Spinal cord (tissue), 10 donors: ENCODE measurements around the gene STIMATE. TPM values are rescaled to one million over a fixed set of nuclear protein-coding genes. Genes with fewer than 3 reads are reported as not detected.

Experiments used
- DNase-seq, 6 donors: peaks; one replicate each; pipeline versions ENCODE4 v3.0.0 to v3.0.0-alpha.2; 2013 to 2015; ENCODE audit warnings: low spot score in 6 of 6, low read depth in 4 of 6
- H3K27ac ChIP-seq: one replicate; pipeline ENCODE4 v1.5.1; 2013; ENCODE audit warnings: low read depth, low read length, control low read depth
- H3K27me3 ChIP-seq: one replicate; pipeline ENCODE4 v1.6.1; 2013; ENCODE audit warnings: low read length; ENCODE audit not compliant: control insufficient read depth, insufficient read depth
- H3K36me3 ChIP-seq: one replicate; pipeline ENCODE4 v1.6.1; 2013; ENCODE audit warnings: low read length; ENCODE audit not compliant: control insufficient read depth, insufficient read depth
- H3K4me1 ChIP-seq: one replicate; pipeline ENCODE4 v1.6.1; 2013; ENCODE audit warnings: low read length; ENCODE audit not compliant: control insufficient read depth, insufficient read depth
- H3K4me3 ChIP-seq: one replicate; pipeline ENCODE4 v1.5.1; 2013; ENCODE audit warnings: low read depth, low read length, control low read depth
- H3K9me3 ChIP-seq: one replicate; pipeline ENCODE4 v1.6.1; 2013; ENCODE audit warnings: low read length; ENCODE audit not compliant: control insufficient read depth, insufficient read depth
- WGBS: methylation state at CpG from one replicate; pipeline ENCODE4 v1.1.5; 2013; ENCODE audit warnings: missing lambda C conversion rate; ENCODE audit not compliant: insufficient coverage; 5-methylcytosine and 5-hydroxymethylcytosine counted together
- polyA plus RNA-seq, 2 donors: library from polyadenylated mRNA; unstranded; fragments of 120-200 nt; gene quantifications; one replicate each; pipeline ENCODE4 v1.2.1, GENCODE V29; 2013; ENCODE audit not compliant: insufficient read length in 2 of 2
- total RNA-seq, 2 donors: library from RNA; depleted of rRNA in 1 of 2; stranded (reverse); fragments of 120-200 nt in 1 of 2; fragments of >200 nt in 1 of 2; gene quantifications; one replicate each; pipeline versions ENCODE4 v1.2.3 to v1.2.4, GENCODE V29; 2013 to 2014
- donor health status: healthy.

STIMATE gene
- total and polyA plus RNA-seq, 4 donors = 16.3 to 65.6 (median 22.2) TPM

DNA sequence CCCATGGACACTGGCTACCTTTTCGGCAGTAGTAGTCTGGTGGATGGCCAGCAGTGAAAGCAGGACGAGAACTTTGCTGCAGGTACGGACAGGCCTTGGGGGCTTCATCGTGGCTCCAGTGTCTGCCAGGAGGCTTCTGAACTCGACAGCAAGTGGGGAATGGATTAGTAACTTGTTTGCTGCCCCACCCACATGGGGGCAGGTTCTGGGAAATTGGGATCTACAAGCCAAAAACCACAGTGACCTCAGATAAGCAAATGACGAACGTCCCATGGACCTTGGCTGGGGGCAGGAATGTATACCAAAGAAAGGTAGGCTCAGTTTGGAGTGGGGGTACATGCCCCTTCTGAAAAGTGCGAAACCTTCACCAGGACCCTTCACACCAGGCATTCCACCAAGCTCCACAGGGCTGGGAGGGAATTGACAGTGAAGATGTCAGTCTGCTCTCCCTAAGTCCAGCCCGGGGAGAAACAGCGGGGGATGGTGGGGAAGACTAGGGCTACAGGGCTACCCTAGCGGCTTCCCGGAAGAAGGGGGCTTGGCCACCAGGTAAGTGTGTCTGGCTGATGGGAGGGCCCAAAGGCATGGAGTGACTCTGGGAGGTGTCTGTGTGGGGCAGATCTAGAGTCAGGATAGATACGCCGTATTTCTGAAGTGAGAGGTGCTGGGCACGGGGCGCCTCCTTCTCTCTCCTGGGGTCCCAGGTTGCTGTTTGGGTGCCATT lies 66.7 kb downstream of the STIMATE start, which contains the start of gene ITIH4:
Gene ITIH4, minus strand, starts transcription at position 138 of the 724 bp plus-strand sequence. Its CDS starts 30 bp downstream, at position 108.
- Histone ChIP-seq H3K36me3 (peaks cover 56% of the 10 kb centered on the region), H3K27ac (no peak within 1 kb of the TSS), H3K9me3 (no peaks in the 10 kb centered on the region), H3K4me3 (no peak within 1 kb of the TSS), H3K4me1 (peaks cover 25% of the 10 kb centered on the region), H3K27me3 (no peaks in the 10 kb centered on the region)
- DNase-seq = no peak
- WGBS = 83% methylated on average over 15 of the region's 16 CpGs

DNA sequence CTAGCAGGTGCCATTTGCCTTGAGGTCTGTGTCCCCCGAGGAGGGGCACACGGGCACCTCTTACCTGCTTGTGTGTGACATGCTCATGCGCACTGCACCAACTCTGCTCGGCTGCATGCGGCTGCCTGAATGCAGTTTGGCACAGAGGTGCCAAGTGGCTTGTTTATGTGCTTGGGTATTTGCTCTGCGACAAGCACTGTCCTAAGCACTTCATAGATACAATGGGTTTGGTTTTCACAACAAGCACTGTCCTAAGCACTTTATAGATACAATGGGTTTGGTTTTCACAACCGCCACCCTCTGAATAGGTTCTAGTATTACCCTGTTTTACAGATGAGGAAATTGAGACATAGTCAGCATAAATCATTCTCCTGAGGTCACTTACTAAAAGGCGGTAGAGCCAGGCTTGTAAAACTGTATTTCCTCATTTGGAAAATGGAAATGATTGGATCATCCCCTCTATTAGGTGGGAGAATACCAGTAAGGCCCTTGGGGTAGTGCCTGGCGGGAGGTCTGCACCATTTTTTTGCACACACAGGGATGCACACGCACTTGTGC lies 67.4 kb downstream of the STIMATE start:
- H3K4me1 ChIP-seq = peaks cover 22% of the 10 kb centered on the region
- no peaks in the 10 kb centered on the region for H3K9me3 ChIP-seq
- 94% methylated on average over 4 of the region's 10 CpGs for WGBS
- H3K27ac ChIP-seq = no peak overlapping the region
- no peak for DNase-seq
- no peak overlapping the region for H3K4me3 ChIP-seq
- no peaks in the 10 kb centered on the region for H3K27me3 ChIP-seq
- H3K36me3 ChIP-seq = peaks cover 49% of the 10 kb centered on the region

- 86% methylated on average over 3 of the region's 3 CpGs for WGBS
- Histone ChIP-seq H3K9me3 (no peaks in the 10 kb centered on the region), H3K4me1 (peaks cover 17% of the 10 kb centered on the region), H3K4me3 (no peak overlapping the region), H3K27ac (no peak overlapping the region), H3K27me3 (no peaks in the 10 kb centered on the region), H3K36me3 (peaks cover 47% of the 10 kb centered on the region)
- no peak for DNase-seq
These were observed 67.9 kb downstream of the STIMATE start for GRCh38 chr3:52829482-52829881.

- H3K4me1 ChIP-seq = peaks cover 15% of the 10 kb centered on the region
- H3K27ac ChIP-seq = no peak overlapping the region
- H3K27me3 ChIP-seq = no peaks in the 10 kb centered on the region
- no peak overlapping the region for H3K4me3 ChIP-seq
- peaks cover 49% of the 10 kb centered on the region for H3K36me3 ChIP-seq
- 77% methylated on average over 8 of the region's 10 CpGs for WGBS
- no peaks in the 10 kb centered on the region for H3K9me3 ChIP-seq
- no peak for DNase-seq
These were observed 69.4 kb downstream of the STIMATE start for GRCh38 chr3:52827866-52828376.

DNA sequence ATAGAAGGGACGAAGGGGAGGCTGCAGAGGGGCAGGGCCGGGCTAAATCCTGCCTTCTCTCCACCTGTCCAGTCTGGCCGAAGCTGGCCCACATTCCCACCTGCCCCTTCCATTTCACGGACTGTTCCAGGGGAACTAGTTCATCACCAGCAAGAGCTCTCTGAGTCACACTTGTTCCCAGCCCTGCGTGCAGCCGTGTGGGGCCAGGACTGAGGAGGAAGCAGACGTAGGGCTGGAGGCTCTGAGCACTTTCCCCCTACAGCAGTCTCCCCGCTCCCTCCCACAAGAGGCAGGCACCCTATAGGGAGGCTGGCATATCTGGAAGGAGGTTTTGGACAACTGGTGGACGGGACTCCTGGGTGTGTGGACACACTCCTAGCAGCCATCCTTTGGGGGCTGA lies 69.9 kb downstream of the STIMATE start:
- no peak for DNase-seq
- H3K27me3 ChIP-seq = no peaks in the 10 kb centered on the region
- no peaks in the 10 kb centered on the region for H3K9me3 ChIP-seq
- no peak overlapping the region for H3K27ac ChIP-seq
- no peak overlapping the region for H3K4me3 ChIP-seq
- peaks cover 13% of the 10 kb centered on the region for H3K4me1 ChIP-seq
- WGBS = 85% methylated on average over 5 of the region's 9 CpGs
- H3K36me3 ChIP-seq = peaks cover 52% of the 10 kb centered on the region

GRCh38 chr3:52824037-52824436 lies 73.3 kb downstream of the STIMATE start:
- H3K4me3 ChIP-seq = no peak overlapping the region
- peaks cover 3% of the 10 kb centered on the region for H3K4me1 ChIP-seq
- no peak for DNase-seq
- no peak overlapping the region for H3K27ac ChIP-seq
- 96% methylated on average over 9 of the region's 10 CpGs for WGBS
- H3K27me3 ChIP-seq = no peaks in the 10 kb centered on the region
- no peaks in the 10 kb centered on the region for H3K9me3 ChIP-seq
- H3K36me3 ChIP-seq = peaks cover 61% of the 10 kb centered on the region

GRCh38 chr3:52822363-52822762 lies 75.0 kb downstream of the STIMATE start:
- WGBS = 86% methylated on average over 4 of the region's 5 CpGs
- H3K27me3 ChIP-seq = no peaks in the 10 kb centered on the region
- no peak for DNase-seq

DNA sequence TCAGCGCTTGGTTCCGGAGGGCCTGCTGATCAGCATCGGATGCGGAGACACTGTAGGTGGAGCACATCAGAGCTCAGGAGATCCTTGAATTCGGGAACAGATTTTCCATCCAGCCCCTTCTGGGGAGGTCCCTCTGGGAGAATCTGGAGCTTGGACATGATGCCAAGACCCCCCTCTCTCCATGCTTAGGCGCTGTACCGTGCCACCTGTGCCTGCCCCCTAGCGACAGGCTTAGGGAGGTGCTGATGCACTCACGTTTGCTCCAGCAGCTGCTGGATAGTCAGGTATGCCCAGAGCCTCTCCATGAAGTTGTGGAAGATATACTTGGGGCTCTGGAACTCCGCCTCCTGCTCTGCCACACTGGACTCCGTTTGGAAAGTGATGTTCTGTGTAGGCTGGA lies 76.6 kb downstream of the STIMATE start:
- Histone ChIP-seq H3K9me3 (no peaks in the 10 kb centered on the region), H3K4me3 (no peak overlapping the region), H3K4me1 (peaks cover 3% of the 10 kb centered on the region), H3K36me3 (peaks cover 66% of the 10 kb centered on the region), H3K27me3 (no peaks in the 10 kb centered on the region), H3K27ac (no peak overlapping the region)
- DNase-seq = no peak
- 52% methylated on average over 11 of the region's 11 CpGs for WGBS

More at GRCh38 chr3:52822363-52822762, 75.0 kb downstream of the STIMATE start:
- Histone ChIP-seq H3K4me3 (no peak overlapping the region), H3K9me3 (no peaks in the 10 kb centered on the region), H3K4me1 (peaks cover 3% of the 10 kb centered on the region), H3K27ac (no peak overlapping the region), H3K36me3 (peaks cover 68% of the 10 kb centered on the region)

DNA sequence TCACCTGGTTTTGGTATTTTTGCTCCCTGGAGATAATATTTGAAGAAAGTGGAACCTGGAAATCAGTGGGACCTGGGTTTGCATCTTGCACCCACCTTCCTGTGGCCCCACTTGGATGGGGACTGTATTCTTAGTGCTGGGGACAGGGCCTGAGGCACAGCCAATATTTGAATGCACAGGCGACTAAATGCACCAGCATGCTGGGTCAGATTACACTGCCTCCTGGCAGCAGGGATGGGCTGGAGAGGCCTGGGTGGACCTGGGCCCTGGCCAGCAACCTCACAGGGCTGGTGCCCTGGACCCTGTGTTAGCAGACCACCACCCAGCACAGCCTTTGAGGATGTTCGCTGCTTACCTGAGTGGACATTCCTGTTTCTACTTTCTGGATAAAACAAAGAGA lies 77.4 kb downstream of the STIMATE start:
- Histone ChIP-seq H3K4me1 (peaks cover 3% of the 10 kb centered on the region), H3K36me3 (peaks cover 66% of the 10 kb centered on the region), H3K4me3 (no peak overlapping the region), H3K27me3 (no peaks in the 10 kb centered on the region), H3K27ac (no peak overlapping the region), H3K9me3 (no peaks in the 10 kb centered on the region)
- WGBS = 81% methylated on average over 2 of the region's 2 CpGs
- DNase-seq = no peak

- peaks cover 47% of the 10 kb centered on the region for H3K36me3 ChIP-seq
- H3K4me1 ChIP-seq = peaks cover 3% of the 10 kb centered on the region
- no peak overlapping the region for H3K4me3 ChIP-seq
- DNase-seq = no peak
- H3K27ac ChIP-seq = no peak overlapping the region
- 98% methylated on average over 6 of the region's 7 CpGs for whole genome bisulfite sequencing
- H3K27me3 ChIP-seq = no peaks in the 10 kb centered on the region
- no peaks in the 10 kb centered on the region for H3K9me3 ChIP-seq
These were observed 79.5 kb downstream of the STIMATE start for GRCh38 chr3:52817860-52818259.
